Astrocyte (in vitro differentiated cells and primary cell): ENCODE measurements around the gene ANKS3.

Experiments
- CTCF ChIP-seq: IDR thresholded peaks from 2 replicates; pipeline ENCODE4 v1.5.1; 2011; ENCODE audit warnings: low read depth, mild to moderate bottlenecking, inconsistent platforms, low read length, moderate library complexity; ENCODE audit not compliant: insufficient read depth
- EZH2 ChIP-seq: IDR thresholded peaks from 2 replicates; pipeline ENCODE4 v1.6.1; 2012; ENCODE audit warnings: mild to moderate bottlenecking, low read length, inconsistent platforms; ENCODE audit not compliant: insufficient read depth

GRCh38 chr16:4694642-4695451 is 39.2 kb downstream of the ANKS3 start:
- TF ChIP-seq EZH2, result no peak
- TF ChIP-seq CTCF, result no peak
